Tibial nerve (tissue), 4 donors: ENCODE data around the gene CTTNBP2. TPM values are rescaled to one million over a fixed set of nuclear protein-coding genes. Genes with fewer than 3 reads are reported as not detected.

Source experiments
- DNase-seq, 2 donors: peaks; one replicate each; pipeline ENCODE4 v3.0.0-alpha.2; 2019; ENCODE audit warnings: low spot score in 2 of 2
- H3K27ac ChIP-seq, 4 donors: fragments of 200-600 bp; sonication (generic) in 3 of 4; one replicate each; pipeline ENCODE4 v1.5.1; 2017 to 2019; ENCODE audit warnings: mild to moderate bottlenecking in 1 of 4
- H3K27me3 ChIP-seq, 2 donors: fragments of 200-600 bp; sonication (generic) in 1 of 2; one replicate each; pipeline versions ENCODE4 v1.5.1 to v1.6.0; 2017 to 2019
- H3K36me3 ChIP-seq, 3 donors: fragments of 200-600 bp; sonication (generic); one replicate each; pipeline ENCODE4 v1.5.1; 2018 to 2019
- H3K4me1 ChIP-seq, 4 donors: fragments of 200-600 bp; sonication (generic) in 3 of 4; one replicate each; pipeline ENCODE4 v1.5.1; 2017 to 2019
- H3K4me3 ChIP-seq, 4 donors: fragments of 200-600 bp; sonication (generic) in 3 of 4; one replicate each; pipeline ENCODE4 v1.5.1; 2017 to 2019; ENCODE audit warnings: mild to moderate bottlenecking in 1 of 4, moderate library complexity in 1 of 4
- H3K9me3 ChIP-seq, 4 donors: fragments of 200-600 bp; sonication (generic) in 3 of 4; one replicate each; pipeline ENCODE4 v1.5.1; 2017 to 2019
- CTCF ChIP-seq, 5 experiments: fragments of 200-600 bp in 3 of 5; fragments of 450-650 bp in 2 of 5; sonication (generic) in 3 of 5; IDR thresholded peaks; one replicate each; pipeline ENCODE4 v1.5.1; 2016 to 2019; ENCODE audit warnings: antibody characterized with exemption in 5 of 5, mild to moderate bottlenecking in 3 of 5, moderate library complexity in 2 of 5
- EP300 ChIP-seq, 2 donors: sonication (generic); formaldehyde crosslinking; IDR thresholded peaks; one replicate each; pipeline ENCODE4 v1.6.1; 2017; ENCODE audit warnings: antibody characterized with exemption in 2 of 2, mild to moderate bottlenecking in 1 of 2
- POLR2A ChIP-seq, 2 donors: fragments of 450-650 bp; IDR thresholded peaks; one replicate each; pipeline ENCODE4 v1.6.1; 2017; ENCODE audit warnings: antibody characterized with exemption in 2 of 2, mild to moderate bottlenecking in 2 of 2, moderate library complexity in 2 of 2
- WGBS, 2 donors: methylation state at CpG; one replicate each; pipeline ENCODE4 v1.1.5; 2018; 5-methylcytosine and 5-hydroxymethylcytosine counted together
- total RNA-seq, 4 donors: library from RNA; depleted of rRNA; stranded (reverse); fragments of >200 nt; gene quantifications; one replicate each; pipeline ENCODE4 v1.1.0, GENCODE V29; 2016

CTTNBP2 gene
- total RNA-seq, 4 donors from 2014 or later = 12.9 to 19.3 (median 17.1) TPM

GRCh38 chr7:117871778-117872538, 1.3 kb downstream of the CTTNBP2 start:
- TF ChIP-seq POLR2A (IDR thresholded peaks at IDR 0.05) (no peak), CTCF (IDR thresholded peaks at IDR 0.05) (no peak), EP300 (IDR thresholded peaks at IDR 0.05) (no peak)
- Histone ChIP-seq H3K27ac (peak overlapping the region in 2 of 4 donors; percentile 71 to 89), H3K36me3 (no peaks in the 10 kb centered on the region), H3K9me3 (no peaks in the 10 kb centered on the region), H3K27me3 (no peaks in the 10 kb centered on the region), H3K4me1 (peaks cover 0 to 32% (median 0%) of the 10 kb centered on the region in 4 donors), H3K4me3 (peak overlapping the region; percentile 60 to 92 (median 82))
- WGBS, 2 donors = 4 to 7% methylated on average over 15 to 18 of the region's 18 CpGs
- DNase-seq = peak in 1 of 2 donors; percentile 17

- peaks cover 0 to 32% (median 0%) of the 10 kb centered on the region in 4 donors for H3K4me1 ChIP-seq
- no peak for DNase-seq
- peak overlapping the region in 1 of 4 donors; percentile 78 for H3K4me3 ChIP-seq
- H3K36me3 ChIP-seq = no peaks in the 10 kb centered on the region
- WGBS, 2 donors = 78 to 83% methylated on average over 4 of the region's 4 CpGs
- peak overlapping the region in 1 of 4 donors; percentile 89 for H3K27ac ChIP-seq
- no peaks in the 10 kb centered on the region for H3K27me3 ChIP-seq
- H3K9me3 ChIP-seq = no peaks in the 10 kb centered on the region
- TF ChIP-seq CTCF (IDR thresholded peaks at IDR 0.05) = no peak
Observed at GRCh38 chr7:117871401-117871777, 1.9 kb downstream of the CTTNBP2 start.

GRCh38 chr7:117870448-117871130, 2.7 kb downstream of the CTTNBP2 start:
- peaks cover 0 to 32% (median 0%) of the 10 kb centered on the region in 4 donors for H3K4me1 ChIP-seq
- H3K27ac ChIP-seq = no peak overlapping the region
- no peak overlapping the region for H3K4me3 ChIP-seq
- WGBS, 2 donors = 58 to 63% methylated on average over 6 of the region's 6 CpGs
- TF ChIP-seq POLR2A (IDR thresholded peaks at IDR 0.05) (no peak), EP300 (IDR thresholded peaks at IDR 0.05) (no peak), CTCF (IDR thresholded peaks at IDR 0.05) (no peak)
- no peaks in the 10 kb centered on the region for H3K27me3 ChIP-seq
- no peaks in the 10 kb centered on the region for H3K9me3 ChIP-seq
- H3K36me3 ChIP-seq = no peaks in the 10 kb centered on the region
- no peak for DNase-seq

GRCh38 chr7:117869374-117869773, 3.9 kb downstream of the CTTNBP2 start:
- WGBS, 2 donors = 52 to 53% methylated on average over 2 of the region's 2 CpGs
- Histone ChIP-seq H3K9me3 (no peaks in the 10 kb centered on the region), H3K27me3 (no peaks in the 10 kb centered on the region), H3K27ac (no peak overlapping the region), H3K36me3 (no peaks in the 10 kb centered on the region), H3K4me1 (peaks cover 0 to 29% (median 0%) of the 10 kb centered on the region in 4 donors), H3K4me3 (no peak overlapping the region)
- DNase-seq = no peak
- no peak for TF ChIP-seq POLR2A (IDR thresholded peaks at IDR 0.05)
- no peak for TF ChIP-seq CTCF (IDR thresholded peaks at IDR 0.05)
- TF ChIP-seq EP300 (IDR thresholded peaks at IDR 0.05) = no peak

- Histone ChIP-seq H3K36me3 (peaks cover 0 to 4% (median 2%) of the 10 kb centered on the region in 3 donors), H3K4me1 (peaks cover 0 to 6% (median 0%) of the 10 kb centered on the region in 4 donors), H3K27me3 (no peaks in the 10 kb centered on the region), H3K27ac (no peak overlapping the region), H3K9me3 (no peaks in the 10 kb centered on the region), H3K4me3 (no peak overlapping the region)
- no peak for DNase-seq
- 65 to 69% methylated on average over 2 of the region's 2 CpGs for WGBS, 2 donors
- TF ChIP-seq CTCF (IDR thresholded peaks at IDR 0.05) (no peak), POLR2A (IDR thresholded peaks at IDR 0.05) (no peak), EP300 (IDR thresholded peaks at IDR 0.05) (no peak)
Observed at GRCh38 chr7:117863618-117864017, 9.6 kb downstream of the CTTNBP2 start.
